Measurements from ENCODE around the gene VANGL1.

The VANGL1 gene

DNA sequence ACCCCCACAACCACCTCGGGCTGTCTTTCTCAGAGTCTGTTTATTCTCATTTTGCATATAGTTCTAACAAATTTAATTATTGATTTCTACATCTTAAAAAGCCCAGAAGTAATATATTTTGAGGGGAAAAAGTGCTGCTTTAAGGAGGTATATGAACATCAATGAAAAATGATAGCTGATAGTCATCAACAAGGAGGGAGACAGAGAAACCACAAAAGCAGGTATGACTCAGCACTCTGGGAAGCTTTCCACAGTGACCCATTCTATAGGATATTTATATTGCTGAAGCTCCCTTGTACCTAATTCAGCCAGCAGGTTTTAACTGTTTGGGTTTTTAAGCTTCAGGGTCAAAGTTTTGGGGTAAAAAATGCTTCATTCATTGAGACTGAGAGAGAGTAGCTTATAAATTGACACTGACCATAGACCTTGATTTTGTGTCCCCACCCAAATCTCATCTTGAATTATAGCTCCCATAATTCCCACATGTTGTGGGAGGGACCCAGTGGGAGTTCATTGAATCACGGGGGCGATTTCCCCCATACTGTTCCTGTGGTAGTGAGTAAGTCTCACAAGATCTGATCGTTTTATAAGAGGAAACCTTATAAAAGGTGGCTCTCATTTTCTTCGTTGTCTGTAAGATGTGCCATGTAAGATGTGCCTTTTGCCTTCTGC, 27.4 kb downstream of the VANGL1 start:
- TF ChIP-seq CTCF (IDR thresholded peaks at IDR 0.05), result no peak
- intact Hi-C loops (cut with DNase I; ENCODE audit: low total_unique reads), result no loop called here
- DNase-seq, result no peak
- H3K4me1 ChIP-seq, result peaks cover 0 to 16% (median 11%) of the 10 kb centered on the region in 4 donors
- no peak overlapping the region for H3K4me3 ChIP-seq
- H3K9me3 ChIP-seq, result peaks cover 0 to 6% (median 0%) of the 10 kb centered on the region in 3 donors
- no peak overlapping the region for H3K27ac ChIP-seq
- no peaks in the 10 kb centered on the region for H3K27me3 ChIP-seq
- H3K36me3 ChIP-seq, result peaks cover 18 to 36% (median 31%) of the 10 kb centered on the region in 3 donors

DNA sequence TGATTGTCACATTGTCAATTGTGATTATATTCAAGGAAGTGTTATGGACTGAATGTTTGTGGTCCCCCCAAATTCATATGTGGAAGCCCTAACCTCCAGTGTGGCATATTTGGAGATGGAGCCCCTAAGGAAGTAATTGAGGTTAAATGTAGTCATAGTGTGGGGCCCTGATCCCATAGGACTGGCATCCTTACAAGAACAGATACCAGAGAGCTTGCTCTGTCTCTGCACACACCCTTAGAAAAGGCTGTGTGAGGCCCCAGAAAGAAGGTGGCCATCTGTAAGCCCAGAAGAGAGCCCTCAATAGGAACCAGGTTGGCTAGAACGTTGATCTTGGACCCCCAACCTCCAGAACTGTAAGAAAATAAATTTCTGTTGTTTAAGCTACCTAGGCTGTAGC, 28.1 kb downstream of the VANGL1 start:
- intact Hi-C loops (cut with DNase I; ENCODE audit: low total_unique reads), result no loop called here
- H3K27me3 ChIP-seq, result no peaks in the 10 kb centered on the region
- peaks cover 10 to 29% (median 26%) of the 10 kb centered on the region in 3 donors for H3K36me3 ChIP-seq
- DNase-seq, result no peak
- H3K4me3 ChIP-seq, result no peak overlapping the region
- H3K27ac ChIP-seq, result no peak overlapping the region
- H3K9me3 ChIP-seq, result peaks cover 0 to 6% (median 0%) of the 10 kb centered on the region in 3 donors
- peaks cover 0 to 16% (median 11%) of the 10 kb centered on the region in 4 donors for H3K4me1 ChIP-seq
- no peak for TF ChIP-seq CTCF (IDR thresholded peaks at IDR 0.05)

DNA sequence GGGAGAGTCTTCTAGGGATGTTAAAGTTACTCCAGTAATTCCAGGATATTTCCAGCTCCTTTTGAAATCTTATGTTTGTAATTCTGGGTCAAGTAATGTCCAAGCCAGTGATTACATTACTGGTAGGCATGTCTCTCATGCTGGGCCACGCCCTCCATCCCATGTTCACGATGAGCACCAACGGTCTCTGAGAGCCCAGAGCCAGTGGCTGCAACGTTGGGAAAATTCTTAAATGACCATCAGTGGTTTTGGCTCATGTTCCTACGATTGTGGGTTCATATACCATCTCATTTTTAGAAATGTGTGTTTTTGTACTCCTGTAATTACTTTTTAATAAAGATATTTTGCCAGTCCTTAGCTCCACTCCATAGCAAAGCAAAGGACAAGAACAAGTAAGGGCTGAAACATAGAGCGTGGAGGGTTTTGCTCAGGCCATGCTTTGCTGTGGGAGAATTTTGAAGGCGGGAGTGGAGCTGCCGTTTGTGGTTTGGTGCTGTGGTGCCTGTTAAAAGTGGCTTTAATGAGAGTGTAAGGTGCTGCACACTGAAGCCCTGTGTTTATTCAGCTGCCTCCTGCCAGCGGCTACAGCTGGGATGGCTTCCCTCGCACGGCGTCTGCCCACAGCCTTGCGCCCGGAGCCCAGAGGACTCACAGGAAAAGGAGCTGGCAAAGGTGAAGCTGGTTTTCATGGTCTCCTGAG, 28.9 kb downstream of the VANGL1 start:
- no peaks in the 10 kb centered on the region for H3K27me3 ChIP-seq
- peaks cover 0 to 6% (median 0%) of the 10 kb centered on the region in 3 donors for H3K9me3 ChIP-seq
- peaks cover 0 to 16% (median 8%) of the 10 kb centered on the region in 4 donors for H3K4me1 ChIP-seq
- no peak overlapping the region for H3K27ac ChIP-seq
- DNase-seq, result no peak
- TF ChIP-seq CTCF (IDR thresholded peaks at IDR 0.05), result no peak
- H3K4me3 ChIP-seq, result no peak overlapping the region
- intact Hi-C loops (cut with DNase I; ENCODE audit: low total_unique reads), result no loop called here
- peaks cover 5 to 26% (median 22%) of the 10 kb centered on the region in 3 donors for H3K36me3 ChIP-seq

DNA sequence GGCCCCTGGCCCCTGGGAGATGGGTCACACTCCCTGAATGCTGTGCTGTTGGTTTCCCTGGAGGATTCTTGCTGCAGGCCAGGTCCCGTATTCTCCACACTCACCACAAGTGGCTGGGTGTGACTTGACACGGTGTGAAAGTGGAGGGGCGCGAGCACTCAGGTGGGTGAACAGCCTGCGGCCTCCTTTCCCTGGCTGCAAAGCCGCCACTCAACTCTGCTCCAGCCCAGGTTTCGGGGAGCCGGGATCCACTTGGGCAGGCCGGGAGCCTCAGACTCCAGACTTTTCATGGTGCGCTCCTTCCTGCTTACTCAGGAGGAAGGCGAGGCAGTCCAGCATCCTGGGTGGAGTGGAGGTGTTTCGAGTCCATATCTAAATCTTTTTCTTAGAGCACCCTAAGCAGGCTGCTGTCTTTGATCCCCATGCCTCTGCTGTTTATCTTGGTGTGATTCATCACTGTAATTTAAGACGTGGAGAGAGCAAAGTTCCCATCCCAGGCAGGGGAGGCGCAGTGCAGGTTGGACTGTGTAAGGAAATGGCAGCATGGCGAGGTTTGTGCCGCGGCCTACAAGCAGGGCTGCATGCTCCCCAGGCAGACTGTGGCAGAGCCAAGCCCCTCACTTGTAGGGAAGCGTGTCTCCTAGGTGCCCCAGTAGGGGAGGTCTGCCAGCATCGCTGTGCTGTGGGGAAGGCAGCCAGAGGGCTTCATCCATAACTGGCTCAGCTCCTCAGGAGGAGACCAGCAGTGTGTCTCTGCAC, 29.6 kb downstream of the VANGL1 start:
- H3K9me3 ChIP-seq, result peaks cover 0 to 6% (median 0%) of the 10 kb centered on the region in 3 donors
- intact Hi-C loops (cut with DNase I; ENCODE audit: low total_unique reads), result no loop called here
- peaks cover 5 to 26% (median 18%) of the 10 kb centered on the region in 3 donors for H3K36me3 ChIP-seq
- no peak for TF ChIP-seq CTCF (IDR thresholded peaks at IDR 0.05)
- no peak overlapping the region for H3K4me3 ChIP-seq
- H3K4me1 ChIP-seq, result peaks cover 0 to 11% (median 8%) of the 10 kb centered on the region in 4 donors
- H3K27ac ChIP-seq, result no peak overlapping the region
- no peaks in the 10 kb centered on the region for H3K27me3 ChIP-seq
- DNase-seq, result no peak

GRCh38 chr1:115672224-115673009, 30.6 kb downstream of the VANGL1 start:
- no peak overlapping the region for H3K27ac ChIP-seq
- no peak for DNase-seq
- H3K9me3 ChIP-seq, result peaks cover 0 to 6% (median 0%) of the 10 kb centered on the region in 3 donors
- peaks cover 0 to 8% (median under 1%) of the 10 kb centered on the region in 4 donors for H3K4me1 ChIP-seq
- no peak overlapping the region for H3K4me3 ChIP-seq
- H3K27me3 ChIP-seq, result no peaks in the 10 kb centered on the region
- TF ChIP-seq CTCF (IDR thresholded peaks at IDR 0.05), result no peak
- intact Hi-C loops (cut with DNase I; ENCODE audit: low total_unique reads), result no loop called here
- H3K36me3 ChIP-seq, result peaks cover 5 to 26% (median 17%) of the 10 kb centered on the region in 3 donors
